H54 (cell line): ENCODE results near the gene AFG3L2.
A peak's percentile ranks its signal among the peaks of the same experiment; 100 is the strongest.

Experiments used
- DNase-seq: peaks from one replicate; pipeline ENCODE4 v3.0.0; 2011; ENCODE audit warnings: low spot score, mixed read lengths; ENCODE audit not compliant: insufficient read length
- FAIRE-seq: peaks from 3 replicates; lab custom pipeline; 2011; peaks lifted over from hg19 to GRCh38; lab: Jason Lieb, UNC
- POLR2A ChIP-seq: IDR thresholded peaks from 2 replicates; pipeline ENCODE4 v1.6.1; 2011; ENCODE audit warnings: low read depth, mild to moderate bottlenecking, low read length

AFG3L2 gene

GRCh38 chr18:12301263-12302005 lies 75.6 kb downstream of the AFG3L2 start:
- no peak for DNase-seq
- TF ChIP-seq POLR2A, result no peak
- FAIRE-seq, result no peak

- TF ChIP-seq POLR2A, result no peak
- DNase-seq (no peak), FAIRE-seq (no peak)
Observed at GRCh38 chr18:12299862-12300261, 77.2 kb downstream of the AFG3L2 start.

- FAIRE-seq, result no peak
- TF ChIP-seq POLR2A, result no peak
- no peak for DNase-seq
Observed at GRCh38 chr18:12296457-12296856, 80.6 kb downstream of the AFG3L2 start.

GRCh38 chr18:12296087-12296403 lies 81.0 kb downstream of the AFG3L2 start:
- peak; percentile 61 for DNase-seq
- peak; percentile 64 for FAIRE-seq
- TF ChIP-seq POLR2A, result no peak

- no peak for FAIRE-seq
- TF ChIP-seq POLR2A, result no peak
- no peak for DNase-seq
Observed at GRCh38 chr18:12295389-12296086, 81.5 kb downstream of the AFG3L2 start.

- FAIRE-seq, result no peak
- no peak for TF ChIP-seq POLR2A
Observed at GRCh38 chr18:12293831-12294230, 83.2 kb downstream of the AFG3L2 start.

GRCh38 chr18:12291690-12292089 lies 85.3 kb downstream of the AFG3L2 start:
- no peak for TF ChIP-seq POLR2A
- DNase-seq (no peak), FAIRE-seq (no peak)

More at GRCh38 chr18:12293831-12294230, 83.2 kb downstream of the AFG3L2 start:
- no peak for DNase-seq

- no peak for TF ChIP-seq POLR2A
- FAIRE-seq (no peak), DNase-seq (no peak)
Observed at GRCh38 chr18:12291161-12291560, 85.9 kb downstream of the AFG3L2 start.

- TF ChIP-seq POLR2A, result no peak
- no peak for DNase-seq
- no peak for FAIRE-seq
Observed at GRCh38 chr18:12290086-12290485, 86.9 kb downstream of the AFG3L2 start.

GRCh38 chr18:12288403-12288755 lies 88.6 kb downstream of the AFG3L2 start:
- DNase-seq, result no peak
- FAIRE-seq, result no peak
- TF ChIP-seq POLR2A, result no peak

- TF ChIP-seq POLR2A, result peak; percentile 30; the same call in 1 of the 2 replicates
- DNase-seq (peak; percentile 81), FAIRE-seq (peak; percentile 96)
Observed at GRCh38 chr18:12287684-12288402, 89.2 kb downstream of the AFG3L2 start.

- no peak for DNase-seq
- FAIRE-seq, result no peak
- no peak for TF ChIP-seq POLR2A
Observed at GRCh38 chr18:12287131-12287681, 89.8 kb downstream of the AFG3L2 start.

- no peak for DNase-seq
- FAIRE-seq, result no peak
- no peak for TF ChIP-seq POLR2A
Observed at GRCh38 chr18:12283666-12284065, 93.4 kb downstream of the AFG3L2 start.

- DNase-seq (no peak), FAIRE-seq (no peak)
- TF ChIP-seq POLR2A, result no peak
Observed at GRCh38 chr18:12283256-12283655, 93.8 kb downstream of the AFG3L2 start.
